SH-SY5Y (cell line): ENCODE measurements around the gene SLC49A3.

Source experiments
- GATA2 ChIP-seq: IDR thresholded peaks from 2 replicates; pipeline ENCODE4 v1.6.1; 2011; ENCODE audit warnings: mild to moderate bottlenecking, low read depth, low read length
- GATA3 ChIP-seq: IDR thresholded peaks from 2 replicates; pipeline ENCODE4 v1.6.1; 2011; ENCODE audit warnings: low read depth, mild to moderate bottlenecking, low read length, moderate library complexity

GRCh38 chr4:718460-718859 is 29.5 kb upstream of the SLC49A3 start:
- TF ChIP-seq GATA2 (no peak), GATA3 (no peak)
